H4 (cell line): Measurements from ENCODE around the gene TMEM269. TPM values are rescaled to one million over a fixed set of nuclear protein-coding genes. Genes with fewer than 3 reads are reported as not detected.

ENCODE experiments used
- DNase-seq: peaks from one replicate; pipeline ENCODE4 v3.0.0-alpha.2; 2015; ENCODE audit warnings: low spot score
- total RNA-seq: library from RNA; depleted of rRNA; stranded (reverse); fragments of >200 nt; shearing (Covaris generic); gene quantifications from 2 replicates; pipeline ENCODE4 v1.2.3, GENCODE V29; 2014

The TMEM269 gene
- total RNA-seq, 1 experiment from 2014 or later, result 0.08 TPM

- DNase-seq, result no peak
Measured at GRCh38 chr1:42821690-42822089, 36.9 kb downstream of the TMEM269 start.

- DNase-seq, result peak; percentile 40
Measured at GRCh38 chr1:42822800-42823392, 38.1 kb downstream of the TMEM269 start.

GRCh38 chr1:42824481-42825035, 39.8 kb downstream of the TMEM269 start:
- no peak for DNase-seq

GRCh38 chr1:42825036-42825851, 40.5 kb downstream of the TMEM269 start:
- DNase-seq, result no peak

GRCh38 chr1:42830631-42831030, 45.8 kb downstream of the TMEM269 start:
- DNase-seq, result no peak

- DNase-seq, result no peak
Measured at GRCh38 chr1:42831273-42831672, 46.5 kb downstream of the TMEM269 start.

- no peak for DNase-seq
Measured at GRCh38 chr1:42832641-42833240, 48.0 kb downstream of the TMEM269 start.

- DNase-seq, result no peak
Measured at GRCh38 chr1:42833981-42834380, 49.2 kb downstream of the TMEM269 start.

- DNase-seq, result no peak
Measured at GRCh38 chr1:42834803-42835202, 50.0 kb downstream of the TMEM269 start.

GRCh38 chr1:42835422-42835821, 50.6 kb downstream of the TMEM269 start:
- DNase-seq, result no peak

- no peak for DNase-seq
Measured at GRCh38 chr1:42837709-42838108, 52.9 kb downstream of the TMEM269 start.

GRCh38 chr1:42838482-42839190, 53.8 kb downstream of the TMEM269 start:
- DNase-seq, result no peak

- no peak for DNase-seq
Measured at GRCh38 chr1:42841010-42841409, 56.2 kb downstream of the TMEM269 start.

GRCh38 chr1:42841440-42842147, 56.8 kb downstream of the TMEM269 start:
- DNase-seq, result no peak

- DNase-seq, result no peak
Measured at GRCh38 chr1:42844592-42845140, 59.9 kb downstream of the TMEM269 start.

- DNase-seq, result no peak
Measured at GRCh38 chr1:42845193-42845592, 60.4 kb downstream of the TMEM269 start.

- DNase-seq, result no peak
Measured at GRCh38 chr1:42845866-42846256, 61.1 kb downstream of the TMEM269 start.

- DNase-seq, result peak; percentile 99
Measured at GRCh38 chr1:42846257-42847110, 61.7 kb downstream of the TMEM269 start, which contains the start of gene ZNF691. Gene ZNF691, plus strand, starts transcription at chr1:42846613. Its CDS starts 3,046 bp downstream, at chr1:42849659.

- no peak for DNase-seq
Measured at GRCh38 chr1:42847111-42847595, 62.4 kb downstream of the TMEM269 start.
